Posterior cingulate gyrus (tissue), 11 donors: ENCODE data around the gene LKAAEAR1.
A peak's percentile ranks its signal among the peaks of the same experiment; 100 is the strongest.

ENCODE experiments used
- DNase-seq, 10 donors: peaks; one replicate each; pipeline versions ENCODE4 v3.0.0 to v3.0.0-alpha.2; 2020 to 2021; ENCODE audit warnings: mixed read lengths in 3 of 10
- intact Hi-C: fragments of 100-400 bp; cut with DNase I; formaldehyde crosslinking; loops from one replicate; pipeline ENCODE4 v1.15.1; 2023

The LKAAEAR1 gene

GRCh38 chr20:64112691-64113443 lies 28.7 kb upstream of the LKAAEAR1 start:
- intact Hi-C loops = no loop called here
- DNase-seq = peak in 2 of 10 donors; percentile 59 to 74

DNA sequence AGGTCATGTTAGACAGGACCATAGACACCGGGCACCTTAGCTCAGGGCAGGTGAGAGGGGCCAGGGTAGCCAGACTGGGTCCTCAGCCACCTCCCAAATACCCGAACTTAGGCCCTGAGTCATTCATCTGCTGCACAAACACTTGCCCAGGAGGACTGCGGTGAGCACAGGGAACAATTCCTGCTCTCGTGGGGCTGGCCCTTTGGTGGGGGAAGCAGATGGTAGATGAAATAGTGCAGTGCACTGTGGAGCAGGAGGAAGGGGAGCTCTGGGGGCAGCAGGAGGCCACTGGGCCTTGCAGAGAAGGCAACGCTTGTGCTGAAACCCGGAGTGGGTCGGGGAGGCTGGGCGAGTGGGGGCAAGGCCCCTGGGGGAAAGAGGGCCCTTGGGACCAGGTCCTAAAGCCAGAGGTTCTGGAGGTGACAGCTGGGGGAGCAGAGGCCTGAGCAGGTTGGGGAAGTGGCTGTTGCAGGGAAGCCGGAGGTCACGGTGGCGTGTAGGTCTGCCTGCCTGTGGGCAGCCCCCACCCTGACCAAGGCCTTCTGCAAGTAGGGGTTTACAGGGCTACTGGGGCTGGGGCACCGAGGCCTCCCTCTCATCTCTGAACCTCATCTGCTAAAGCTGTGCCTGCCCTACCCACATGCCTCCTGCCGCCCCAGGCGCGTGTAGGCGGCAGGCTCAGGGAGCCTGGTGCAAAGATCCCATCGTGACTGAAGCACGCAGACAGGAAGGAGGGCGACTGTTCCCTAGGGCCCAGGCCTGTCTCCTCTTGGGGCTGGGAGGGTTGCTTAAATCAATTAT lies 27.8 kb upstream of the LKAAEAR1 start:
- peak in 4 of 10 donors; percentile 52 to 91 (median 89) for DNase-seq
- intact Hi-C loops = no loop called here

DNA sequence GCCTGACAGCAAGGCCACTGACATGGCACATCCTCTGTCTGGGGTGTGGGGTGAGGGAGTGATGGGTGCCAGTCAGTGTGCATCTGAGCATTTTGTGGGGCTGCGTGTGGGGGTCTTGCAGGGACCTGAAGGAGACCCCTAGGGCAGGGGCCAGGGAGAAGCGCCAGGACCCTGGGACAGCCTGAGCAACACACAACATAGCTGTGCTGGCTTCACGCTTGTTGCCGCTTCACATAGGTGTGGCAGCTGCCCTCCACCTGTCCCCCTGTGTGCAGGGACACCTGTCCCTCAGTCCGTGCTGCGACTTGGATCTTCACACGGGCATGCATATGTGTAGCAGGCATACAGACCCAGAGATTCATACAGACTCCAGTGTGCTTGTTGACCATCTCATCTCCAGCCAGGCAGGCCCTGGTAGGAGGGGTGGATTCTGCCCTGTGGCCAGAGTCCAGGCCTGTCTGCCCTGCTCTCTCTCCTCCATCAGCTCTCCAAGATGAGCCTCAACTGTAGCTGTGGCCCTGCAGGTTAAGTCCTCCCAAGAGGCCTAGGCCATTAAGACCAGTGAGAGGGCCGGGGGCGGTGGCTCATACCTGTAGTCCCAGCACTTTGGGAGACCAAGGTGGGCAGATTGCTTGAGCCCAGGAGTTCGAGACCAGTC lies 26.3 kb upstream of the LKAAEAR1 start:
- intact Hi-C loops = no loop called here
- peak in 2 of 10 donors; percentile 76 to 78 for DNase-seq

GRCh38 chr20:64109831-64110391 lies 25.7 kb upstream of the LKAAEAR1 start:
- intact Hi-C loops = no loop called here

DNA sequence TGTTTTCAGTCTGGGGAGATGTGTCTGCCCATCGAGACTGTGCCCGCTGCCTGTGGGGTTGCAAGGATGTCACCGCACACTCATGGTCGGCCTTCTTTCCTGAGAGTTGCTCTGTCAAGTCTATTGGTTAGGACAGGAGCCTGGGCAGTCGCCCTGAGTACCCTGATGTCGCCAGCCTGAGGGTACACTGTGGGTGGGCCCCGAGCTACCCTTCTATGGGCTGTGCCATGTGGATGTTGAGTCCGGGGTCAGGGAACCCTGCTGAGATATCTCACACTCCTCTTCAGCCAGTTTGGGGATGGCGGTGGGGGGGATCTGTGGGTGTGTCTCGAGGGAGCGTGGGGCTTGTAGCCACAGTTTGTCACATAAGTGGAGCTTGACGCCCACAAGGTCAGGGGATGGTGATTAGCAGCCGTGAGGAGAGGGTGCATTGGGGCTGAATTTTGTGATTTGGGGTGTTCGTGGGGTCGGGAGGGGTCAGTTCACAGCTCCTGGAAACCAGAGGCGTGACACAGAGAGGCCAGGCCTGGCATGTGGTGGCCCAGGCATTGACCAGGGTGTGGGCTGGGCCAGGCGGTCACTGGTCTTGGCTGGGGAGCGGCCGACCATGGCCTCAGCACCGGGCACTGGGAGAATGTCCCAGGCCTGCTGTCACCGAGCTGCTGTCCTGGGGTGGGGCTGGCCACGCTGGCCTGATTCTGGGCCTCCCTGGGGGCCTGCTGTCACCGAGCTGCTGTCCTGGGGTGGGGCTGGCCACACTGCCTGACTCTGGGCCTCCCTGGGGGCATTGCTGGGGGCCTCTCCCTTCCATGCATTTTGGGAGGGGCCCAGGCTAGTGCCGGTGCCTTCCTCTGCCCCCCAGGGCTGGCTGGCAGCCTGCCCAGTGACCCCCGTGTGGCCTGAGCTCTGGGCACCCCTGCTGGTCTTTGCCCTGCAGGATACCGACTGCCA lies 24.8 kb upstream of the LKAAEAR1 start:
- peak in 1 of 10 donors; percentile 72 for DNase-seq
- intact Hi-C loops = no loop called here

More at GRCh38 chr20:64109831-64110391, 25.7 kb upstream of the LKAAEAR1 start:
- DNase-seq = peak in 3 of 10 donors; percentile 41 to 88 (median 75)

DNA sequence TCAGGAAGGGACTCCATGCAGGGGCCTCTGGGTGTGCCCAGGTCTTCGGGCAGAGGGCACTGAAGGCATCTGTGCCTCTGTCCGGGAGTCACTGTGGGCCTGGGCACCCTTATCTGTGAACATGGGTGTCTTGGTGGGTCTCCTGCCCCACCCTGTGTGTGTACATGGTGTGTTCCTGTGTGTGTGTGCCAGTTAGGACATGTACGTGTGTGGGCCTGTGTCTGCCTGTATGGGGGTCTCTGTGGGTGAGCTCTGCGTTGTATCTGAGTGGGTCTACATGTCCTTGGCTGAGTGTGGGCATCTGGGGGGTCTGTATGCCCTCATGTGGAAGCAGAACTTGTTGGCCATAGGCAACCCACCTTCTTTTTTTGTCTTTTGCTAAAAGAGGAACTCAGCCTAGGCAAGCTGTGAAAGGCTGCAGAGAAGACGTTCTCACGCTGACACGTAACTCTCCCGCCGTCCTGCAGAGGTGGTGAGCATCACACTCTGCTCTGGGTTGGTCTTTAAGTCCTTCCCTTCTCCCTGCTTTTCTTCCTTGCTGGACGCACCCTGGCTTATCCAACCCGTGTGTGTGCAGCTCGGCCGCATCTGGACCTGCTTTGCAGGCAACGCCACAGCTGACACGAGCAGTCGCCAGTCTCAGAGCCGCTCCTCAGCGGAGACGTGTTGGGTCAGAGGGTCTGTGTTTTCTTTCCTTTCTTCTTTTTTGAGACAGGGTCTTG lies 23.7 kb upstream of the LKAAEAR1 start:
- intact Hi-C loops = no loop called here
- peak in 2 of 10 donors; percentile 90 for DNase-seq

DNA sequence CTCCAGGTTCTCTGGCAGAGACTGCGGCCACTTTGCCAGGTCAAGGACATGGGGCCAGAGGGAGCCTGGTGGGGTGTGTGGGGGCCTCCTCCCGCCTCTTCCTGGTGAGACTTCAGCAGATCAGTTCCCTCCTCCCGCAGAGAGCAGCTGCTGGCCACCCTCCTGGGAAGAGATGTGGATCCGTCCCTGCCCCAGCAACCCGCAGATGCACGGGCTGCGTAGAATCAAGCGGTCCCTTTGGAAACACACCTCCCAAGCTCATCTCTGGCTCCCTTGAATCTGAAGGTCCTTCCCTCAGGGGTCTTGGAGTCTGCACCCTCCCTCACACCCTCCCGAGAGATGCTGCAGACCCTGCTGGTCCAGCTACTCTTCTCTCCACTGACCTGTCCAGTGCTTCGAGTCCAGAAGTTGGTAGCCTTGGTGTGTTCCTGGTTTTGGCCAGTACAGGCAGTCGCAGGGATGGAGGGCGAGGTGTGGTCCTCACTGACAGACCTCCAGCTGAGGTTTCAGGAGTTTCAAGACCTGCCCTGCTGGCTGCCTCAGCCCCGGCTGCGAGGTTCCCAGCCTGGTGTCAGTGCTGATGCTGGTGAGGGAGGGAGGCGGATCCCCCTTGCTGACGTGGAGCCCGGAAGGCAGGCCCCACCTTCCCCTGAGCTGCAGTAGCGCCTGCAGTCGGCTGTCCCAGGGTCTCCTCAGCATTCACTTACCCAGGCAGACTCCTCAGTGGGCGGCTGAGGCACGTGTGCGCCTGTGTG lies 23.0 kb upstream of the LKAAEAR1 start, which contains the start of gene NPBWR2:
TSS of gene NPBWR2 (minus strand) at position 585 of the 755 bp plus-strand sequence. CDS start 734 bp downstream, outside the sequence.
- peak in 5 of 10 donors; percentile 57 to 94 (median 89) for DNase-seq
- intact Hi-C loops = no loop called here

DNA sequence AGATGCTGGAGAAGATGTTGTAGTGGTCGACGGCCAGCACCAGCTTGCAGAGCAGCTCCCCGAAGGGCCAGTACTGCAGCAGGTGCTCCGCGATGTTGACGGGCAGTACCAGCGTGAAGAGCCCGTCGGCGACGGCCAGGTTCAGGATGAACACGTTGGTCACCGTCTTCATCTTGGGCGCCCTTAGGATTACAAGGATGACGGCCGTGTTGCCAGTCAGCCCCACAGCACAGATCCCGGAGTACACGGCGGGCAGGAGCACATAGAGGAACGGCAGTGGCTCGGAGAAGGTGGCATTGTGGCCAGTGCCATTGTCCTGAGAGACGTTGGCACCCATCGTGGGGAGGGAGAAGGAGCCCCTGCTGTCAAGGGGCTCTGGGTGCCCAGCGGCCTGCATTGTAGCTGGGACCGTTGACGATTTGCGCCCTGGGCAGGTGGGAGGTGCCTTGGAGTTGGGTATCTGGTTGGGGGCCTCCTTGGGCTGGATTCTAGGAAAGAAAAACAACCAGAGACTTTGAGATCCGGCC lies 22.3 kb upstream of the LKAAEAR1 start:
- intact Hi-C loops = no loop called here
- DNase-seq = peak in 4 of 10 donors; percentile 4 to 65 (median 31)

DNA sequence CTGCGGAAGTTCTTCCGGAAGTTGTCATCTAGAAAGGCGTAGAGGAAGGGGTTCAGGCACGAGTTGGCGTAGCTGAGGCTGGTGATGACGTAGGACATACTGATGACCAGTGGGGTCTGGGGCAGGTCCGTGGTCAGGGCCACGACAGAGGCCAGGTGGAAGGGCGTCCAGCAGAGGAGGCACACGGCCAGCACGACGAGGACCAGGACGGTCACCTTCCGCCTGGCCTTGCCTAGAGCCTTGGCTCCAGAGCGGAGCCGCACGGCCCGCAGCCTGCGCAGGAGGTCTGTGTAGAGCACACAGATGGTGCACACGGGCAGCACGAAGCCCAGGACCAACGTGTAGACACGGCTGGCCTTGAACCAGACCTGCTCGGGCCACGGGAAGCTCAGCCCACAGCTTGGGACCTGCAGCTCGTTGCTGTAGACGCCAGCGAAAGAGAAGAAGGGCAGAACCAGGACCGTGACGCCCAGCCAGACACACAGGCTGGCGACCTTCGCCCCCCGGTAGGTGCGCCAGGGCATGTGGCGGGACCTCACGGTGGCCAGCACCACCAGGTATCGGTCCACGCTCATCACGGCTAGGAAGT lies 21.7 kb upstream of the LKAAEAR1 start:
- intact Hi-C loops = no loop called here
- DNase-seq = peak in 5 of 10 donors; percentile 6 to 79 (median 59)

DNA sequence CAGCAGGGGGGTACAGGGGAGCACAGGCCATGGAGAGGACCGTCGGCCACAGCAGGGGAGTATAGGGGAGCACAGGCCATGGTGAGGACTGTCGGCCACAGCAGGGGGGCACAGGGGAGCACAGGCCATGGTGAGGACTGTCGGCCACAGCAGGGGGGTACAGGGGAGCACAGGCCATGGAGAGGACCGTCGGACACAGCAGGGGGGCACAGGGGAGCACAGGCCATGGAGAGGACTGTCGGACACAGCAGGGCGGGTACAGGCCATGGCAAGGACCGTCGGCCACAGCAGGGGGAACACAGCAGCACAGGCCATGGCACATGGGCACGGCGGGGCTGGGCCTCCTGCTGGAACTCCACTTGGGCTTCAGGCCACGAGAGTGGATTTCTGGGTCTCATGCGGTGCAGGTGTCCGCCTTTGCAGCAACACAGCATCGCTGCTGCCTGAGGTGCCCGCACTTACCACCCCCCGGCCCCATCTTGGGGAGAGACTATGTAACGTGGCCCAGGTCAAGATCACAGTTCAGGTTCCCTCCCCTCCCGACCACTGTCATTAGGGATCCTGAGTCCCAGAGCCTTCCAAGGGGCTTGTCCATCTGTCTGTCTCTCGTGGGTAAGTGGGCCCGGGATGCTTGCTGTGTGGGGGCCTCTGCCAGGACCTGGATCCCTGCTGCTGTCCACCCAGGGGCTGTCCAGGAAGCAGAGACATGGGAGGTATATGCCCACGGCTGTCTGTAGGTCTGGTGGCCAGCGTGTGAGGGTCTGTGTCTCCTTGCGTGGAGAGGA lies 20.7 kb upstream of the LKAAEAR1 start:
- DNase-seq = peak in 6 of 10 donors; percentile 5 to 72 (median 26)
- intact Hi-C loops = no loop called here

DNA sequence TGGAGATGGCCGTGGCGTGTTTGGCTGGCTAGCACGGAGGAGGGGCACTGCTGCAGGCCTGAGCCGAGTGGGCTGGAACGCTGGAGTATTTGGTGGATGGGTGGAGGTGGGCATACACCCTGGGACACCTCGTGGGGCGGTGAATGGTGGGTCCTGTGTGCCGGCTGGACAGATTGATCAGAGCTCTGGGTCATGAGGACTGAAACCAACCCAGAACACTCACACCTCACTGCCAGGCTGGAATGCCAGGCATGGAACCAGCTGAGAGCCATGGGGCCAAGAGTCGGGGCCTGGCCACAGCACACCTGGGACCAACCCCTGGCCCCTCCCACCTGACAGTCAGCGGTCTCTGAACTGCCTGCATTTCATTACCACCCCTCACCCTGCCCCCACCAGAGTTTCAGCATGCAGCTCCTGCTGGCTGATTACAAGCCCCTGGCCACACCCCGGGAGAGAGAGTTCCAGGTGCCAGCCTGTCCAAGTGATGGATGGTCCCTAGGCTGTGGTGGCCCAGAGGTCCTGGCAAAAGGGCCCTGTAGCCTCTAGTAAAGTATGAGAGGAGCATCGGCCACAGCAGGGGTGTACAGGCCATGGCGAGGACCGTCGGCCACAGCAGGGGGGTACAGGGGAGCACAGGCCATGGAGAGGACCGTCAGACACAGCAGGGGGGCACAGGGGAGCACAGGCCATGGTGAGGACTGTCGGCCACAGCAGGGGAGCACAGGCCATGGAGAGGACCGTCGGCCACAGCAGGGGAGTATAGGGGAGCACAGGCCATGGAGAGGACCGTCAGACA lies 19.9 kb upstream of the LKAAEAR1 start:
- DNase-seq = peak in 5 of 10 donors; percentile 10 to 66 (median 50)
- intact Hi-C loops = no loop called here

- intact Hi-C loops = no loop called here
- DNase-seq = peak in 8 of 10 donors; percentile 10 to 95 (median 74)
Measured at GRCh38 chr20:64102647-64103354, 18.6 kb upstream of the LKAAEAR1 start.

DNA sequence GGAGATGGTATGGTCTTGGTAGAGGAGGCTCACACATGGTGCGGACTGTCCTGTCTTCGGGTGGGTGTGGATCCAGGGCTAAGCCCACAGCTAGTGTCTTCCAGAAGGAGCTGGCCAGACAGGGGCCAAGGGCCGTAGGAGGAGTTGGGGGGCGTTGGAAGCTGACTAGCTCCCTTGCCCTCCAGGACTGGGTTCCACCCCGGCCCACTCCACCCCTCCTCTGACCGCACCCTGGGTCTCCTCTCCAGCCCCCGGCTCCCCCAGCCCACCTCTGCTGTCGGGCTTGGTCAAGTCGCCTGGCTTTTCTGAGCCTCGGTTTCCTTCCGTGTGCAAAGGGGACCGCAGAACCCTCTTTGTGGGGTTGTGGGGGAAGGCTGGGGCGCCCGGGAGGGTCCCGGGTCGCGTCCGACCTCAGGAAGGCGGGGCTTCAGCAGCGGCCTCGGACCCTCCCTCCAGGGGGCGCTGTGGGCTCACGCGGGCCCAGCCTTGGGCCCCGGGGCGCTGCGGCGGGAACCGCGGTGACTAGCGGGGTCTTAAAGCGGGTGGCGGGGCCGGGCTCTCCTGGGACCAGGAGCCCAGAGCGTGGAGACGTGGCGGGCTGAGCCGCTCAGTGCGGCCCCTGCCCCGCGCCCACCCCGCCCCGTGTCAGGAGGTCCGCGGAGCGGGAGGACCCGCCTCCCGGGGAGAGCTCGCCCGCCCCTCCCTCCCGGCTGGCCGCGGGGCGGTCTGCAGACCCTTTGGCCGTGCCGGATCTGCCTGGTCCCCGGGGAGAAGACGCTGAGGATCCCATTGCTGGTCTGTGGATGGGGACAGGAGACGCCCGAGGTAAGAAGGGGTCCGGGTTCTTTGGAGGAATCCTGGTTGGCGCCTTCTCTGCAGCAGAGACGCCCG lies 17.8 kb upstream of the LKAAEAR1 start:
- peak in 8 of 10 donors; percentile 14 to 90 (median 29) for DNase-seq
- intact Hi-C loops = no loop called here
